GM12892 (cell line): ENCODE data around the gene CMTM2.

Source experiments
- POLR2A ChIP-seq: IDR thresholded peaks from 2 replicates; pipeline ENCODE4 v1.6.1; 2011; ENCODE audit warnings: low read depth, low read length, control low read depth
- TAF1 ChIP-seq: IDR thresholded peaks from 2 replicates; pipeline ENCODE4 v1.6.1; 2011; ENCODE audit warnings: low read depth, mild to moderate bottlenecking, control low read depth, low read length, borderline replicate concordance

GRCh38 chr16:66594739-66595138 lies 15.5 kb downstream of the CMTM2 start:
- TF ChIP-seq POLR2A (no peak), TAF1 (no peak)
